Trophoblast cell (in vitro differentiated cells and primary cell): Measurements from ENCODE around the gene EXOSC2.

Source experiments
- DNase-seq, 2 donors: peaks; one replicate each; pipeline ENCODE4 v3.0.0-alpha.2; 2016
- H2AFZ ChIP-seq: 2 replicates; pipeline ENCODE4 v1.6.1; 2013; ENCODE audit warnings: low read length, moderate library complexity, mild to moderate bottlenecking; ENCODE audit not compliant: insufficient read depth, poor library complexity
- H2AK5ac ChIP-seq: 2 replicates; pipeline ENCODE4 v1.6.1; 2013; ENCODE audit warnings: mild to moderate bottlenecking, low read length
- H2BK120ac ChIP-seq: 2 replicates; pipeline ENCODE4 v1.6.1; 2013; ENCODE audit warnings: low read length, mild to moderate bottlenecking, moderate library complexity; ENCODE audit not compliant: insufficient read depth, poor library complexity
- H2BK12ac ChIP-seq: 2 replicates; pipeline ENCODE4 v1.6.1; 2013; ENCODE audit warnings: mild to moderate bottlenecking, low read length, moderate library complexity
- H2BK5ac ChIP-seq: 2 replicates; pipeline ENCODE4 v1.6.1; 2013; ENCODE audit warnings: low read length, low read depth, moderate library complexity, mild to moderate bottlenecking; ENCODE audit not compliant: poor library complexity
- H3K14ac ChIP-seq: 2 replicates; pipeline ENCODE4 v1.6.1; 2013; ENCODE audit warnings: mild to moderate bottlenecking, low read length
- H3K18ac ChIP-seq: 2 replicates; pipeline ENCODE4 v1.6.1; 2013; ENCODE audit warnings: mild to moderate bottlenecking, low read length
- H3K23ac ChIP-seq: 2 replicates; pipeline ENCODE4 v1.6.1; 2013; ENCODE audit warnings: low read length
- H3K27ac ChIP-seq: 2 replicates; pipeline ENCODE4 v1.5.1; 2013; ENCODE audit warnings: low read depth, mild to moderate bottlenecking, inconsistent platforms, low read length, moderate library complexity
- H3K27me3 ChIP-seq: 2 replicates; pipeline ENCODE4 v1.6.1; 2013; ENCODE audit warnings: inconsistent platforms, mild to moderate bottlenecking, low read length, moderate library complexity; ENCODE audit not compliant: insufficient read depth
- H3K36me3 ChIP-seq, 2 experiments: 1 replicate in 1 of 2; 2 replicates in 1 of 2; pipeline ENCODE4 v1.6.1; 2013; ENCODE audit warnings: low read length in 2 of 2, mild to moderate bottlenecking in 2 of 2, moderate library complexity in 1 of 2; ENCODE audit not compliant: insufficient read depth in 2 of 2, control insufficient read depth in 1 of 2
- H3K4ac ChIP-seq: 2 replicates; pipeline ENCODE4 v1.6.1; 2013; ENCODE audit warnings: low read depth, mild to moderate bottlenecking, low read length, moderate library complexity
- H3K4me1 ChIP-seq, 2 experiments: 1 replicate in 1 of 2; 2 replicates in 1 of 2; pipeline ENCODE4 v1.6.1; 2013; ENCODE audit warnings: low read length in 2 of 2, mild to moderate bottlenecking in 2 of 2, moderate library complexity in 1 of 2; ENCODE audit not compliant: insufficient read depth in 2 of 2, control insufficient read depth in 1 of 2
- H3K4me2 ChIP-seq: 2 replicates; pipeline ENCODE4 v1.6.1; 2013; ENCODE audit warnings: inconsistent platforms, mild to moderate bottlenecking, low read length, moderate library complexity
- H3K4me3 ChIP-seq: 2 replicates; pipeline ENCODE4 v1.5.1; 2013; ENCODE audit warnings: mild to moderate bottlenecking, low read depth, low read length, inconsistent platforms
- H3K79me1 ChIP-seq: one replicate; pipeline ENCODE4 v1.6.1; 2013; ENCODE audit warnings: low read length
- H3K79me2 ChIP-seq: 2 replicates; pipeline ENCODE4 v1.6.1; 2013; ENCODE audit warnings: low read length, mild to moderate bottlenecking; ENCODE audit not compliant: control insufficient read depth, insufficient read depth, poor library complexity
- H3K9ac ChIP-seq: 2 replicates; pipeline ENCODE4 v1.6.1; 2013; ENCODE audit warnings: mild to moderate bottlenecking, low read length
- H3K9me3 ChIP-seq: 2 replicates; pipeline ENCODE4 v1.6.1; 2013; ENCODE audit warnings: low read depth, mild to moderate bottlenecking, control low read depth, inconsistent platforms, low read length; ENCODE audit not compliant: insufficient read depth
- H4K12ac ChIP-seq: 2 replicates; pipeline ENCODE4 v1.6.1; 2013; ENCODE audit warnings: low read depth, mild to moderate bottlenecking, low read length, moderate library complexity
- H4K8ac ChIP-seq: 2 replicates; pipeline ENCODE4 v1.6.1; 2013; ENCODE audit warnings: low read depth, mild to moderate bottlenecking, low read length, moderate library complexity
- H4K91ac ChIP-seq: one replicate; pipeline ENCODE4 v1.6.1; 2013; ENCODE audit warnings: low read depth, mild to moderate bottlenecking, low read length, moderate library complexity
- WGBS: extraction: QIAGEN DNeasy Blood & Tissue Kit; methylation state at CpG from one replicate; pipeline ENCODE4 v1.1.7; 2013; ENCODE audit warnings: missing lambda C conversion rate; ENCODE audit not compliant: insufficient read length, insufficient coverage; ENCODE audit errors: extremely low coverage; 5-methylcytosine and 5-hydroxymethylcytosine counted together

The EXOSC2 gene

DNA sequence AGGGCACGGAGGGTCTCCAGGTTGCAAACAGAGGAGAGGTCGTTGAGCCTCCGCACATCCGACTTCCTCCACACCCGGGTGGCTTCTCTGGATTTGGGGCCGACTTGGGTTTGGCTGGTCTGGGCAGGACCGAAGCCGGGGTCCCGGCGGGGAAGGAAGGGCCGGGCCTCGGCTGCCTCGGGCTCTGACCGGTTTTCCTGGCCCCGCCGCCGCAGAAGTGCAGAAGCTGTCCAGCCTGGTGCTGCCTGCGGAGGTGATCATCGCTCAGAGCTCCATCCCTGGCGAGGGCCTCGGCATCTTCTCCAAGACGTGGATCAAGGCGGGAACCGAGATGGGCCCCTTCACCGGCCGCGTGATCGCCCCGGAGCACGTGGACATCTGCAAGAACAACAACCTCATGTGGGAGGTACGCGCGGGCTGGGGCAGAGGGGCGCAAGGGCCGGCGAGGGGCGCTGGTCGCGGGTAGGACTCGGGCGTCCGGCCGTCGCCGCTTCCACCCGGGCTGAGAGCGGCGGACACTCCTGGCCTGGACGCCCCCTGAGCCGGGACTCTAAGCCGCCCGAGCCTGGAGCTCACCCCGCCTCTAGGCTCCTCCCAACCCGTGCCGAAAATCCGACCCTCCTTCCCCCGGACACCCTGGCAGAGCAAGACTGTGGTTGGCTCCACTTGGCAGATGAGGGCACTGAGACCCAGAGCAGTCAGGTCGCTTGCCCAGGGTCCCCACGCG is 27.0 kb upstream of the EXOSC2 start:
- H3K79me1 ChIP-seq: no peaks in the 10 kb centered on the region
- no peak for DNase-seq
- H2AFZ ChIP-seq: no peak overlapping the region
- no peak overlapping the region for H3K14ac ChIP-seq
- no peak overlapping the region for H3K4me2 ChIP-seq
- no peak overlapping the region for H4K91ac ChIP-seq
- no peak overlapping the region for H3K23ac ChIP-seq
- H3K4me3 ChIP-seq: no peak overlapping the region
- H3K4ac ChIP-seq: no peak overlapping the region
- H4K12ac ChIP-seq: no peak overlapping the region
- no peaks in the 10 kb centered on the region for H3K79me2 ChIP-seq
- no CpG with 5 or more reads among the region's 60 CpGs for WGBS
- no peak overlapping the region for H4K8ac ChIP-seq
- no peak overlapping the region for H3K27ac ChIP-seq
- H3K9me3 ChIP-seq: peaks cover 15% of the 10 kb centered on the region
- no peak overlapping the region for H2BK5ac ChIP-seq
- H2BK120ac ChIP-seq: no peak overlapping the region
- H3K27me3 ChIP-seq: peaks cover 71% of the 10 kb centered on the region
- no peaks in the 10 kb centered on the region for H3K4me1 ChIP-seq
- H3K9ac ChIP-seq: no peak overlapping the region
- H3K18ac ChIP-seq: no peak overlapping the region
- H3K36me3 ChIP-seq: no peaks in the 10 kb centered on the region
- no peak overlapping the region for H2AK5ac ChIP-seq
- no peak overlapping the region for H2BK12ac ChIP-seq

DNA sequence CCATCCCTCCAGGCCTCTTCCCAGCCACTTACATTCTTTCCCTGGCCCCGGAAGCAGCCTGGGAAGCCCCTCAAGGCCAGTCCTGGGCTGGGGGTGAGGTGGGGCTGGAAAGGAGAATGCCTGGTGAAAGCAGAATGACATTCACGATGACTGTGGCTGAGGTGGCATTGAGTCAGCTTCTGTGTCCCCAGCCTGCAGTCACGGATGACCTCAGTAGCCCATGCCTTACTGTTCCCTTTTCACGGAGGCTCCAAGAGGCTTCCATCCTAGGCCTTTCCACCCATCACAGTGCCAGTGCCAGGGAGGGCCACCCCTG is 26.5 kb upstream of the EXOSC2 start:
- no peak overlapping the region for H3K4ac ChIP-seq
- no peak overlapping the region for H4K91ac ChIP-seq
- no peaks in the 10 kb centered on the region for H3K4me1 ChIP-seq
- H3K27me3 ChIP-seq: peaks cover 66% of the 10 kb centered on the region
- H2BK12ac ChIP-seq: no peak overlapping the region
- no peak overlapping the region for H3K23ac ChIP-seq
- no CpG with 5 or more reads among the region's 4 CpGs for WGBS
- H2BK120ac ChIP-seq: no peak overlapping the region
- no peak overlapping the region for H3K4me2 ChIP-seq
- H2BK5ac ChIP-seq: no peak overlapping the region
- no peak overlapping the region for H4K8ac ChIP-seq
- no peaks in the 10 kb centered on the region for H3K79me2 ChIP-seq
- H3K18ac ChIP-seq: no peak overlapping the region
- no peaks in the 10 kb centered on the region for H3K36me3 ChIP-seq
- H2AFZ ChIP-seq: no peak overlapping the region
- no peak overlapping the region for H3K27ac ChIP-seq
- no peak overlapping the region for H3K14ac ChIP-seq
- H2AK5ac ChIP-seq: no peak overlapping the region
- no peak overlapping the region for H3K4me3 ChIP-seq
- no peak for DNase-seq
- peaks cover 15% of the 10 kb centered on the region for H3K9me3 ChIP-seq
- H3K79me1 ChIP-seq: no peaks in the 10 kb centered on the region
- H4K12ac ChIP-seq: no peak overlapping the region
- no peak overlapping the region for H3K9ac ChIP-seq

- Histone ChIP-seq H3K9ac (no peak overlapping the region), H2BK12ac (no peak overlapping the region), H3K79me1 (no peaks in the 10 kb centered on the region), H3K4ac (no peak overlapping the region), H3K79me2 (no peaks in the 10 kb centered on the region), H2BK120ac (no peak overlapping the region), H3K36me3 (no peaks in the 10 kb centered on the region), H3K23ac (no peak overlapping the region), H3K27me3 (peaks cover 54% of the 10 kb centered on the region), H3K9me3 (peaks cover 10% of the 10 kb centered on the region), H2BK5ac (no peak overlapping the region), H3K27ac (no peak overlapping the region), H4K91ac (no peak overlapping the region), H4K8ac (no peak overlapping the region), H3K4me1 (no peaks in the 10 kb centered on the region), H2AFZ (no peak overlapping the region), H3K4me2 (no peak overlapping the region), H3K14ac (no peak overlapping the region), H3K4me3 (peak overlapping the region; percentile 22), H2AK5ac (no peak overlapping the region), H4K12ac (no peak overlapping the region), H3K18ac (no peak overlapping the region)
- WGBS: no CpG with 5 or more reads among the region's 13 CpGs
- DNase-seq: no peak
Measured at GRCh38 chr9:130668196-130668595, 25.4 kb upstream of the EXOSC2 start.

DNA sequence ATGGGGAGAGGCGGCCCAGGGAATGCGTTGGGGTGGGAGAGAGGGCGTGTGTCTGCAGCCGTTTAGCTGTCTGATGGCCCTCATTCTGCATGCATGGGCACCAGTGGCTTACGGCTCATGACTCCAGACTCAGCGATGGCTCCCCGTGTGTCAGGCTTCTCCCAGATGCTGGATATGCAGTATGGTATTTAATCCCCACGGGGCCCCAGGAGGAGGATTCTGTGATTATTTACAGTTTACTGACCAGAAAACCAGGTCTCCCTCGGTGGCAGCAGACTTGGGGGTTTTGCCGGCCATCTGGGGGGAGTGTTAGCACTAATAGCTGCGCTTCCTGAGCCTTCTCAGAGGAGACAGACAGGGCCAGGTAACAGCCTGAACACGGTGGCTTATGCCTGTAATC is 24.9 kb upstream of the EXOSC2 start:
- Histone ChIP-seq H3K4ac (no peak overlapping the region), H2AFZ (no peak overlapping the region), H3K23ac (no peak overlapping the region), H4K91ac (no peak overlapping the region), H3K9ac (no peak overlapping the region), H2AK5ac (no peak overlapping the region), H2BK12ac (no peak overlapping the region), H3K36me3 (no peaks in the 10 kb centered on the region), H3K79me2 (no peaks in the 10 kb centered on the region), H3K14ac (no peak overlapping the region), H3K4me2 (no peak overlapping the region), H3K27me3 (peaks cover 50% of the 10 kb centered on the region), H3K27ac (no peak overlapping the region), H3K18ac (no peak overlapping the region), H2BK120ac (no peak overlapping the region), H3K9me3 (peaks cover 10% of the 10 kb centered on the region), H4K12ac (no peak overlapping the region), H3K4me3 (peak overlapping the region; percentile 22), H2BK5ac (no peak overlapping the region), H3K79me1 (no peaks in the 10 kb centered on the region), H4K8ac (no peak overlapping the region), H3K4me1 (no peaks in the 10 kb centered on the region)
- no CpG with 5 or more reads among the region's 12 CpGs for WGBS
- no peak for DNase-seq
